SK-N-MC (cell line): ENCODE measurements around the gene MON2.

Experiments
- DNase-seq: peaks from one replicate; pipeline ENCODE4 v3.0.0-alpha.2; 2011; ENCODE audit warnings: low read depth, low spot score
- H3K27ac ChIP-seq: fragments of 200-600 bp; sonication (generic); 2 replicates; pipeline ENCODE4 v1.5.1; 2016; ENCODE audit warnings: mixed run types
- H3K36me3 ChIP-seq: fragments of 200-600 bp; sonication (generic); 2 replicates; pipeline ENCODE4 v1.6.1; 2017; ENCODE audit warnings: antibody characterized with exemption, low read length, mixed read lengths; ENCODE audit not compliant: insufficient read depth
- H3K4me3 ChIP-seq: fragments of 200-600 bp; sonication (generic); 2 replicates; pipeline ENCODE4 v1.5.1; 2016
- H3K9ac ChIP-seq: fragments of 200-600 bp; sonication (generic); 2 replicates; pipeline ENCODE4 v1.8.0; 2017; ENCODE audit warnings: mixed run types, mixed read lengths; ENCODE audit not compliant: insufficient read length
- H3K9me3 ChIP-seq: fragments of 200-600 bp; sonication (generic); 2 replicates; pipeline ENCODE4 v1.6.1; 2017; ENCODE audit warnings: low read depth, mild to moderate bottlenecking, antibody characterized with exemption, low read length, moderate library complexity, mixed read lengths
- EZH2 ChIP-seq: fragments of 200-600 bp; sonication (generic); IDR thresholded peaks from one replicate; pipeline ENCODE4 v1.6.1; 2017; ENCODE audit warnings: antibody characterized with exemption
- FOXP2 ChIP-seq: optimal IDR thresholded peaks from 2 replicates; pipeline ENCODE3; 2011; ENCODE audit warnings: mild to moderate bottlenecking, moderate library complexity; ENCODE audit not compliant: insufficient read depth; ENCODE audit errors: extremely low read length, control extremely low read depth
- POLR2AphosphoS5 ChIP-seq: IDR thresholded peaks from 2 replicates; pipeline ENCODE4 v1.6.1; 2012; ENCODE audit warnings: mild to moderate bottlenecking, low read depth, low read length, borderline replicate concordance

MON2 gene

GRCh38 chr12:62466594-62467491, at the start of gene MON2:
Gene MON2 (plus strand): TSS chr12:62466826. CDS start chr12:62467208, 382 bp downstream.
- peak within 1 kb of the TSS; percentile 77; the same call in 1 of the 2 replicates for H3K27ac ChIP-seq
- DNase-seq, result no peak
- H3K36me3 ChIP-seq, result peaks cover 9% of the 10 kb centered on the region; the same call in 1 of the 2 replicates
- peak; percentile 88 for TF ChIP-seq POLR2AphosphoS5
- TF ChIP-seq FOXP2, result no peak
- H3K9me3 ChIP-seq, result no peaks in the 10 kb centered on the region
- H3K4me3 ChIP-seq, result peak within 1 kb of the TSS; percentile 95
- peak within 1 kb of the TSS; percentile 93 for H3K9ac ChIP-seq

- Histone ChIP-seq H3K9me3 (peaks cover 3% of the 10 kb centered on the region), H3K27ac (no peak overlapping the region), H3K36me3 (no peaks in the 10 kb centered on the region), H3K4me3 (no peak overlapping the region), H3K9ac (no peak overlapping the region)
- TF ChIP-seq POLR2AphosphoS5, result no peak
- TF ChIP-seq EZH2, result no peak
- TF ChIP-seq FOXP2, result no peak
- DNase-seq, result no peak
Observed at GRCh38 chr12:62426089-62426488, 40.5 kb upstream of the MON2 start.

GRCh38 chr12:62429457-62429856, 37.2 kb upstream of the MON2 start:
- no peak overlapping the region for H3K9ac ChIP-seq
- no peak overlapping the region for H3K4me3 ChIP-seq
- DNase-seq, result no peak
- H3K36me3 ChIP-seq, result no peaks in the 10 kb centered on the region
- no peak for TF ChIP-seq FOXP2
- no peak for TF ChIP-seq EZH2
- no peak for TF ChIP-seq POLR2AphosphoS5
- no peak overlapping the region for H3K27ac ChIP-seq
- peaks cover 3% of the 10 kb centered on the region for H3K9me3 ChIP-seq

- DNase-seq, result no peak
- no peaks in the 10 kb centered on the region for H3K36me3 ChIP-seq
- H3K4me3 ChIP-seq, result no peak overlapping the region
- no peak for TF ChIP-seq POLR2AphosphoS5
- TF ChIP-seq EZH2, result no peak
- TF ChIP-seq FOXP2, result no peak
- H3K27ac ChIP-seq, result no peak overlapping the region
- H3K9me3 ChIP-seq, result no peaks in the 10 kb centered on the region
- H3K9ac ChIP-seq, result no peak overlapping the region
Observed at GRCh38 chr12:62434494-62435302, 31.9 kb upstream of the MON2 start.

- no peak for DNase-seq
- Histone ChIP-seq H3K27ac (no peak overlapping the region), H3K4me3 (no peak overlapping the region), H3K36me3 (no peaks in the 10 kb centered on the region), H3K9me3 (no peaks in the 10 kb centered on the region), H3K9ac (no peak overlapping the region)
- no peak for TF ChIP-seq EZH2
- no peak for TF ChIP-seq FOXP2
- TF ChIP-seq POLR2AphosphoS5, result no peak
Observed at GRCh38 chr12:62435303-62436163, 31.1 kb upstream of the MON2 start.

GRCh38 chr12:62436164-62436503, 30.5 kb upstream of the MON2 start:
- no peak overlapping the region for H3K27ac ChIP-seq
- no peaks in the 10 kb centered on the region for H3K36me3 ChIP-seq
- no peak for DNase-seq
- H3K9me3 ChIP-seq, result no peaks in the 10 kb centered on the region
- H3K9ac ChIP-seq, result no peak overlapping the region
- H3K4me3 ChIP-seq, result no peak overlapping the region
- TF ChIP-seq EZH2, result no peak
- TF ChIP-seq POLR2AphosphoS5, result no peak
- no peak for TF ChIP-seq FOXP2

- Histone ChIP-seq H3K9me3 (0 out of 2 replicates have a peak, but pooled peaks cover 3% of the 10 kb centered on the region), H3K36me3 (no peaks in the 10 kb centered on the region), H3K27ac (no peak overlapping the region), H3K9ac (no peak overlapping the region), H3K4me3 (no peak overlapping the region)
- DNase-seq, result peak; percentile 48
- no peak for TF ChIP-seq POLR2AphosphoS5
- no peak for TF ChIP-seq FOXP2
- no peak for TF ChIP-seq EZH2
Observed at GRCh38 chr12:62438098-62438692, 28.4 kb upstream of the MON2 start.
